Transverse colon (tissue), 4 donors: Measurements from ENCODE around the gene MIER2. TPM values are rescaled to one million over a fixed set of nuclear protein-coding genes. Genes with fewer than 3 reads are reported as not detected.

Source experiments
- DNase-seq: peaks from one replicate; pipeline ENCODE4 v3.0.0-alpha.2; 2019
- H3K27ac ChIP-seq, 4 donors: fragments of 200-600 bp; sonication (generic); 2 replicates each; pipeline ENCODE4 v1.5.1; 2016 to 2018; ENCODE audit warnings: inconsistent platforms in 4 of 4
- H3K27me3 ChIP-seq: fragments of 200-600 bp; sonication (generic); 2 replicates; pipeline ENCODE4 v1.5.1; 2017; ENCODE audit warnings: inconsistent platforms
- H3K36me3 ChIP-seq, 4 donors: fragments of 200-600 bp; sonication (generic); 2 replicates each; pipeline ENCODE4 v1.5.1; 2017 to 2019; ENCODE audit warnings: inconsistent platforms in 4 of 4
- H3K4me1 ChIP-seq, 4 donors: fragments of 200-600 bp; sonication (generic); 2 replicates each; pipeline ENCODE4 v1.5.1; 2017 to 2020; ENCODE audit warnings: inconsistent platforms in 4 of 4
- H3K4me3 ChIP-seq, 4 donors: fragments of 200-600 bp; sonication (generic); 1 replicate in 1 of 4; 2 replicates in 3 of 4; pipeline versions ENCODE4 v1.5.1 to v1.6.1; 2017 to 2019; ENCODE audit warnings: inconsistent platforms in 4 of 4
- H3K9me3 ChIP-seq, 2 donors: fragments of 200-600 bp; sonication (generic); 2 replicates each; pipeline ENCODE4 v1.5.1; 2017 to 2019; ENCODE audit warnings: inconsistent platforms in 2 of 2
- EP300 ChIP-seq: sonication (generic); formaldehyde crosslinking; IDR thresholded peaks from one replicate; pipeline ENCODE4 v1.6.1; 2017; ENCODE audit warnings: antibody characterized with exemption, low read depth
- POLR2A ChIP-seq: fragments of 450-650 bp; IDR thresholded peaks from one replicate; pipeline ENCODE4 v1.6.1; 2016; ENCODE audit warnings: antibody characterized with exemption, mild to moderate bottlenecking, moderate library complexity
- POLR2AphosphoS5 ChIP-seq, 3 donors: sonication (generic); formaldehyde crosslinking; IDR thresholded peaks; one replicate each; pipeline ENCODE4 v1.6.1; 2016; ENCODE audit warnings: antibody characterized with exemption in 3 of 3
- WGBS, 2 donors: methylation state at CpG; one replicate each; pipeline ENCODE4 v1.1.5; 2018; ENCODE audit warnings: low coverage in 1 of 2; 5-methylcytosine and 5-hydroxymethylcytosine counted together
- in situ Hi-C, 4 donors: fragments of 200-750 bp; cut with MboI; loops; one replicate each; pipeline versions ENCODE4 v1.15.0 to v1.15.1; 2017; ENCODE audit warnings: low sequenced_read_pairs in 3 of 4, low pct_ligation_motif_present in 1 of 4, low pct_unique_long_range_greater_than_20kb in 1 of 4
- intact Hi-C: fragments of 100-400 bp; cut with DNase I; formaldehyde crosslinking; loops from one replicate; pipeline ENCODE4 v1.15.1; 2023; ENCODE audit warnings: low total_unique reads
- total RNA-seq, 4 donors: library from RNA; depleted of rRNA; stranded (reverse); fragments of >200 nt; gene quantifications; one replicate each; pipeline ENCODE4 v1.1.0, GENCODE V29; 2016
- TF ChIP-seq, protein P1 (sequence below), 5 experiments: fragments of 200-600 bp in 3 of 5; fragments of 450-650 bp in 2 of 5; sonication (generic) in 3 of 5; IDR thresholded peaks; 1 replicate in 2 of 5; 2 replicates in 3 of 5; pipeline ENCODE4 v1.5.1; 2016 to 2017; ENCODE audit warnings: antibody characterized with exemption in 5 of 5, inconsistent platforms in 3 of 5, mild to moderate bottlenecking in 2 of 5, moderate library complexity in 1 of 5

MIER2 gene
- total RNA-seq, 4 donors from 2014 or later = 8.2 to 41.1 (median 16.7) TPM

- peaks cover 18% of the 10 kb centered on the region for H3K27me3 ChIP-seq
- no peak for DNase-seq
- WGBS, 2 donors = 85 to 100% methylated on average over 1 to 10 of the region's 10 CpGs
- TF ChIP-seq EP300 (no peak), POLR2A (no peak), POLR2AphosphoS5 (IDR thresholded peaks at IDR 0.05) (no peak)
- TF ChIP-seq, protein P1, sequence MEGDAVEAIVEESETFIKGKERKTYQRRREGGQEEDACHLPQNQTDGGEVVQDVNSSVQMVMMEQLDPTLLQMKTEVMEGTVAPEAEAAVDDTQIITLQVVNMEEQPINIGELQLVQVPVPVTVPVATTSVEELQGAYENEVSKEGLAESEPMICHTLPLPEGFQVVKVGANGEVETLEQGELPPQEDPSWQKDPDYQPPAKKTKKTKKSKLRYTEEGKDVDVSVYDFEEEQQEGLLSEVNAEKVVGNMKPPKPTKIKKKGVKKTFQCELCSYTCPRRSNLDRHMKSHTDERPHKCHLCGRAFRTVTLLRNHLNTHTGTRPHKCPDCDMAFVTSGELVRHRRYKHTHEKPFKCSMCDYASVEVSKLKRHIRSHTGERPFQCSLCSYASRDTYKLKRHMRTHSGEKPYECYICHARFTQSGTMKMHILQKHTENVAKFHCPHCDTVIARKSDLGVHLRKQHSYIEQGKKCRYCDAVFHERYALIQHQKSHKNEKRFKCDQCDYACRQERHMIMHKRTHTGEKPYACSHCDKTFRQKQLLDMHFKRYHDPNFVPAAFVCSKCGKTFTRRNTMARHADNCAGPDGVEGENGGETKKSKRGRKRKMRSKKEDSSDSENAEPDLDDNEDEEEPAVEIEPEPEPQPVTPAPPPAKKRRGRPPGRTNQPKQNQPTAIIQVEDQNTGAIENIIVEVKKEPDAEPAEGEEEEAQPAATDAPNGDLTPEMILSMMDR (IDR thresholded peaks at IDR 0.05) = no peak
- H3K9me3 ChIP-seq = no peaks in the 10 kb centered on the region
- no peaks in the 10 kb centered on the region for H3K4me1 ChIP-seq
- intact Hi-C loops (no loop called here), in situ Hi-C loops (no loop called here)
- H3K36me3 ChIP-seq = no peaks in the 10 kb centered on the region
- H3K4me3 ChIP-seq = no peak overlapping the region
- no peak overlapping the region for H3K27ac ChIP-seq
These were observed 64.9 kb downstream of the MIER2 start for GRCh38 chr19:279656-280055.

- H3K4me1 ChIP-seq = no peaks in the 10 kb centered on the region
- intact Hi-C loops = no loop called here
- no peak overlapping the region for H3K27ac ChIP-seq
- 84 to 89% methylated on average over 2 to 8 of the region's 8 CpGs for WGBS, 2 donors
- TF ChIP-seq POLR2AphosphoS5 (IDR thresholded peaks at IDR 0.05) (no peak), POLR2A (no peak), EP300 (no peak)
- TF ChIP-seq, protein P1 (IDR thresholded peaks at IDR 0.05) = no peak
- peaks cover 18% of the 10 kb centered on the region for H3K27me3 ChIP-seq
- no peaks in the 10 kb centered on the region for H3K9me3 ChIP-seq
- no peak for DNase-seq
- no peak overlapping the region for H3K4me3 ChIP-seq
- no peaks in the 10 kb centered on the region for H3K36me3 ChIP-seq
- in situ Hi-C loops = no loop called here
These were observed 65.4 kb downstream of the MIER2 start for GRCh38 chr19:279231-279630.

GRCh38 chr19:277581-278165, 66.9 kb downstream of the MIER2 start:
- Histone ChIP-seq H3K9me3 (no peaks in the 10 kb centered on the region), H3K36me3 (no peaks in the 10 kb centered on the region), H3K27me3 (peaks cover 18% of the 10 kb centered on the region), H3K27ac (no peak overlapping the region), H3K4me1 (no peaks in the 10 kb centered on the region), H3K4me3 (no peak overlapping the region)
- TF ChIP-seq POLR2A (no peak), EP300 (no peak), POLR2AphosphoS5 (IDR thresholded peaks at IDR 0.05) (no peak)
- TF ChIP-seq, protein P1 (IDR thresholded peaks at IDR 0.05) = no peak
- in situ Hi-C loops = no loop called here
- intact Hi-C loops = no loop called here
- 71 to 100% methylated on average over 1 to 21 of the region's 21 CpGs for WGBS, 2 donors
- DNase-seq = no peak

DNA sequence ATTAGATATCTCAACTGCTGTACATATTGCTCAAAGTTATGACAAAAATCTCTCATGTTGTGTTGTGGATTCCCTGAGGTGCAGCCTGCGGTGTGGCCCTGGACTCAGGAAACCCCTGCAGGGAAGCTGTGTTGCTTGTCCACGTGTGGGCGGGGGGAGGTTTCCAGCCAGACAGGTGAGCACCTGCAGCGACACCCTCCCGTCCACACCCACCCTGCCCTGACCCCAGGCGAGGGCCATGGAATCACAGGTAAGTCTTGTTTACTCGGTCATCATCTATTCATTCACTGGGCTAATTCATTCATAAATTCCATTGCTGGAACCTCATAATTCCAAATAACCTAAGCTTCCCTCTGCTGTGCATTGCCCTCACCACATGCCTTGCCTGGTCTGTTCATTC, 67.5 kb downstream of the MIER2 start:
- Histone ChIP-seq H3K4me1 (no peaks in the 10 kb centered on the region), H3K36me3 (no peaks in the 10 kb centered on the region), H3K27ac (no peak overlapping the region), H3K9me3 (no peaks in the 10 kb centered on the region), H3K4me3 (no peak overlapping the region), H3K27me3 (peaks cover 18% of the 10 kb centered on the region)
- intact Hi-C loops (no loop called here), in situ Hi-C loops (no loop called here)
- 78 to 83% methylated on average over 6 of the region's 7 CpGs for WGBS, 2 donors
- TF ChIP-seq POLR2AphosphoS5 (IDR thresholded peaks at IDR 0.05) (no peak), POLR2A (no peak), EP300 (no peak)
- TF ChIP-seq, protein P1 (IDR thresholded peaks at IDR 0.05) = no peak
- DNase-seq = no peak
